ENCODE results near the gene INPP5A.
"Not testable (repeated sequence)": the region's sequence is repeated elsewhere in the genome, so short reads cannot be mapped to it uniquely, and the experiment has no call there.

INPP5A gene

GRCh38 chr10:132699411-132700155 lies 162.0 kb downstream of the INPP5A start:
- no peak for DNase-seq

GRCh38 chr10:132700156-132701098 lies 162.8 kb downstream of the INPP5A start:
- no peak for DNase-seq

DNA sequence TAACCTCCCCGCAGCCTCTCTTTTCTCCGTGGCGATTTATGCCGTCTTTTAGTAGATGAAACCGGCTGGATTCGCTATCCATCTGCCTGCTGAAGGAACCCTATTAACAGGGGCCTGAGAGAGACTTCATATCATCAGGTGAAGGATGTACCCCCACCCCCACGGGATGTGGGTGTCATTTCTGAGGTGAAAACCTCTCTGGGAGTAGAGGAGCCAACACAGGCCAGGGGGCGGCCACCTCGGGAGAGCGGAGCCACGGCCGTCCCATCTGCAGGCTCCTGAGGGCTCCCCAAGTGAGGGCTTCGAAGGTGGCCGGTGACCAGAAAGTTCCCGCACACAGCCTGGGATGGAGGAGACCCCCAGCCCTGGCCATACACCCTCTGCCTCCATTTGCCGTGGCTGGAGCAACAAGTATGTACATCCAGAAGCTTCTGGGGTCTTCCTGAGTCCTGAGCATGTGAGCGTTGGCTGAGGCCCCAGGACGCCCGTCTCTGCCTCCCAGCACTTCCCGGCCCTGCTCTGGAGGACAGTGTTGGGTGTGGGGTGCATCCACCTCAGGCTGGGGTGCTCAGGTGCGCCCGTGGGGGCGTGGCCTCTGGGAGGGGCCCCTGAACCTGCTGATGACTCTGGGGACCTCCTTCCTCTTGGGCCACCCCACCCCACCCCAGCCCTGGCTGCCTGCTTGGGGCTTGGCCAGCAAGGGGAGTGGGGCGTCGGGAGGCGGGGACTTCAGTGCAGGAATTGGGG lies 163.7 kb downstream of the INPP5A start:
- DNase-seq = no peak

- no peak for DNase-seq
Measured at GRCh38 chr10:132701846-132702190, 164.2 kb downstream of the INPP5A start.

DNA sequence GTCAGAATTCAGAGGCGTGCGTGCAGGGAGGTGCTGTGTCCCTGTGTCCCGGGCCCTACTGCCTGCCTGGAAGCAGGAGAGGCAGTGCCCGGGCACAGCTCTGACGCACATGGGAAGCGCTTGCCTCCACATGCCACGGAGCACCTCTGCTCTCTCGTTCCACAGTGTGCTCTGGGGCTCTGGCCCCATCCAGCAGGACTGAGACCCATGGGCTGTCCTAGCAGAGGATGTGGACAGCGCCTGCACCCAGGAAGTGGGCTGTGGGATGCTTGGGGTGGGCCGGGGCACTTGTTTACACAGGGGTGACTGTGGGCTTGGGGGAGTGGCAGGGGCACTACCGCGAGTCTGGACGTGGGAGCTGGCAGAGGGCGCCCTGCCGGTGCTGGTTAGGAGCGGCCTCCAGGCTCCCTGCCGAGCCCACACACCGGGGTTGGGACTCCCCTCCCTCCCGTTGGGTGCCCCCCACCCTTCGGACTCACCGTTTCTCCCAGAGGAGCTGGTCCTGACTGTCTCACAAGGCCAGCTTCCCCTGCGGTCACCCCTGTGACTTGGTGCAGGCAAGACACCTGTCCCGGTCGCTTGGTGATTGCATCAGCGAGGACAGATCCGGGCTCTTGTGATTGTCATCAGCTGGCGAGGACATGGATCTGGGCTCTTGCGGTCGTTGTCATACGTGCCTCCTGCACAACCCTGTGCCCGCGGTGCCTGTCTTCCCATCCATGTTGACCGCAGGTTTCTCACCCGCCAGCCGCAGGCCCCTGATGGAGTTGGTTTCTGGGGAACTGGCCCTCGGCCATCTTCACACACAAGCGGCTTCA lies 165.2 kb downstream of the INPP5A start:
- no peak for DNase-seq

DNA sequence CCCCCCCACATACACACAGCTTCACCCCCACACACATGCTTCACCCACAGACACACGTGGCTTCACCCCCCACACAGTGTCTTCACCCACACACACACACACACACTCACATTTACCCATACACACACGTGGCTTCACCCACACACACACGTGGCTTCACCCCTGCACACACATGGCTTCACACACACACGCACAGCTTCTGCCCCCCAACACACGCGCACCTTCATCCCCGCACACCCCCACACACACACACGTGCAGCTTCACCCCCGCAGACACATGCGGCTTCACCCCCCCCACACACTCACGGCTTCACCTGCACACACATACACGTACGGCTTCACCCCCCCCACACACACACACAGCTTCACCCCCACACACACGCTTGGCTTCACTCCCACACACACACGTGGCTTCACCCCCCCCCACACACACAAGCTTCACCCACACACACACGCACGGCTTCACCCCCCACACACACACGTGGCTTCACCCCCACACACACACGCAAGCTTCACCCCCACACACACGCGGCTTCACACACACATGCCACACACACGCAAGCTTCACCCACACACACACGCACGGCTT lies 165.9 kb downstream of the INPP5A start:
- DNase-seq = no peak

- no peak for DNase-seq
Measured at GRCh38 chr10:132704008-132704814, 166.6 kb downstream of the INPP5A start.

DNA sequence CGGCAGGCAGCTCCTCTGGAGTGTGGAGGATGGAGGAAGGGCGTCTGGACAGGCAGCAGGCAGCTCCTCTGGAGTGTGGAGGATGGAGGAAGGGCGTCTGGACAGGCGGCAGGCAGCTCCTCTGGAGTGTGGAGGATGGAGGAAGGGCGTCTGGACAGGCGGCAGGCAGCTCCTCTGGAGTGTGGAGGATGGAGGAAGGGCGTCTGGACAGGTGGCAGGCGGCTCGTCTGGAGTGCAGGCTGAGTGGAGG lies 167.2 kb downstream of the INPP5A start:
- not testable (repeated sequence) for DNase-seq

- DNase-seq = no peak
Measured at GRCh38 chr10:132705173-132705572, 167.6 kb downstream of the INPP5A start.

- no peak for DNase-seq
Measured at GRCh38 chr10:132705943-132706342, 168.4 kb downstream of the INPP5A start.

- DNase-seq = no peak
Measured at GRCh38 chr10:132706701-132707100, 169.1 kb downstream of the INPP5A start.

GRCh38 chr10:132707121-132707775 lies 169.7 kb downstream of the INPP5A start:
- no peak for DNase-seq

DNA sequence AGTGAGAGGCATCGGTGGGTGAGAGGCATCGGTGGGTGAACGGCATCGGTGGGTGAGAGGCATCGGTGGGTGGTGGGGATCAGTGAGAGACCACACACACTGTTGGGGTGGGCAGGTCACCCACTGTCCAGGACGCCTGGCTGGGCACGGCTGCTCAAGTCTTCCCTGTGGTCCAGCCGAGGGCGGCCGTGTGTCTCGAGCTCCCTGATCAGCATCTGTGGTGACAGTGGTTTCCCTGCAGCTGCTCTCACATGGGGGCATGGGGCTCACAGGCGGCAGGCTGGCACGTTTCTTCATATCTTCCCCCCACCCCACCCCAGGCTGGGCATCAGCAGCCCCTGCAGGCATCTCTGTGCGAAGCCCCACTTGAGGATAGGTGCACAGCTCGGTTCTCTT lies 170.2 kb downstream of the INPP5A start:
- DNase-seq = no peak

GRCh38 chr10:132708441-132708840 lies 170.9 kb downstream of the INPP5A start:
- DNase-seq = no peak

DNA sequence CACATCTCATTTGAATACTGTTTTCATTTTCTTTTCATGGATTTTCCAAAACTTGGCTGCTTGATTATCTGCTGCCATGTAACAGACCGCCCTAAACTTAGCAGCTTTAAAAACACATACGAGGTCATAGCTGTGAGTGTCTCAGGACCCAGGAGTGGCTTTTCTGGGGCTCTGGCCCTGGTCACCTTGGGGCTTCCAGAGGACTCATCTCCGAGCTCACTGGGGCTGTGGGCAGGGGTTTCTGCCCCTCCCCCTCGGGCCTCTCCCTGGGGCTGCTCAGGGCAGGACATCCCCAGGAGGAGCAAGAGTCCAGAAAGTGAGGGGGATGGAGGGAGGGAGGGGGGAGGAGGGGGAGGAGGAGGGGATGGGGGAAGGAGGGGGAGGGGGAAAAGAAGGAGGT lies 171.3 kb downstream of the INPP5A start:
- DNase-seq = no peak

DNA sequence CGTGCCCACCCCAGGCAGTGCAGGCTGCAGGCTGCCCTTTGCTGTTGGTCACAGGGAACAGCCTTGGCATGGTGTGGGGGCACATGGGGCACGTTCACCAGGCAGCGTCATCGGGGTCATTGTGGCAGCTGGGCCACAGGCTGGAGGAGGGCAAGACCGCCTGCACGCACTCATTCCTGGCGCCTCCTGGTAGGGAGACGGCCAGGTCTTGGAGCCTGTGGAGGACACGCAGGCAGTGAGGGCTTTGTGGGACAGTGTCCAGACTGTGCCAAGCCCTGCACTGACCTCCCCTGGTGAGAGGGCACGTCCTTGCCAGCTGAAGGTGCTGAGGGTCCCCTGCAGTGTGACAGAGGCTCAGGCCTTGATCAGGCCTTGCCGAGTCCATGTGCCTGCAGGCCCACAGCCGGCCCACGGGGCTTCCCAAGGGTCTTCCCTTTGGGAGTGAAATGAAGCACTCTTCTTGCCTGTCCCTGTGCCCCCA lies 171.9 kb downstream of the INPP5A start:
- no peak for DNase-seq

- DNase-seq = no peak
Measured at GRCh38 chr10:132710036-132710686, 172.6 kb downstream of the INPP5A start.

DNA sequence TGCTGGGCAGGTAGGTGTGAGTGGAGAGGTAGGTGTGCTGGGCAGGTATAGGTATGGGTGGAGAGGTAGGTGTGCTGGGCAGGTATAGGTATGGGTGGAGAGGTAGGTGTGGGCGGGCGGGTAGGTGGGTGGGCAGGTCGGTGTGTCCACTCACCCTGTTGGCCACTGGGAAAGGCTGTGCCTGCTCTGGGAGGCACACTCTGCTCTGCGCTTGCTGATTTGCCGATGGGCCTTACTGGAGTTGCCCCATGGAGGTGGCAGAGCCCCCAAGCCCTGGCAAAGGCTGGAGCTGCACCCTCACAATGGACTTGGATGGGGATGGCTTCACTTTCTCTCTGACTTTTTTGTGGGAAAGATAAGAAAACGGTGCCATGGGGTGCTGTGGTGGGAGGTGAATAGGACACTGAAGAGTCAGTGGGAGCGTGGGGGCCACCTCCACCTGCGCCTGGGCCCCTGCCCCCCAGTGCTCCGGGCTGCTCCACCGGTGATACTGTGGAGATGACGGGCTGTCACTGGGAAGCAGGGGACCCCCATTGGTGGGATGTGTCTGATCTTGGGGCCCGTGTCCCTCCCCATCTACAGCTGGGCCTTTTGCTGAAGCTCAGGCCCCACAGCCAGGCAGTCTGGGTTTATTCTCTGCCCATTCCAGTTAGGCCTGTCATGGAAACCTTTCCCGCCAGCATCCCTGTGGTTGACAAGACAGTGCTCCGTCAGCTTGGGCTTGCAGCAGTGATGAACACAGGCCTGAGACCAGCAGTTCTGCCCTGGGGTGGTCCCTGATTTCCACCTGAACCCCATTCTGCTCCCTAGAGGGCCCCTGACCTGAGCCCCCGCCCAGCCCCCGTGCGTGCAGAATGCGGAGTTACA lies 173.4 kb downstream of the INPP5A start:
- no peak for DNase-seq

GRCh38 chr10:132711613-132712121 lies 174.1 kb downstream of the INPP5A start:
- no peak for DNase-seq
